ENCODE results near the gene NAA35. TPM values are rescaled to one million over a fixed set of nuclear protein-coding genes. Genes with fewer than 3 reads are reported as not detected.

The NAA35 gene
- total RNA-seq, 1 donor from 2014 or later: 33.0 TPM

- H3K27me3 Mint-ChIP-seq (ENCODE audit: unreplicated experiment): no peaks in the 10 kb centered on the region
- no peak for DNase-seq
- no peak for TF ChIP-seq CTCF (IDR thresholded peaks at IDR 0.05; ENCODE audit: partially characterized antibody, unreplicated experiment)
- peak overlapping the region; percentile 92 for H3K27ac Mint-ChIP-seq (ENCODE audit: unreplicated experiment)
- H3K36me3 Mint-ChIP-seq (ENCODE audit: unreplicated experiment): peaks cover 3% of the 10 kb centered on the region
- peaks cover 2% of the 10 kb centered on the region for H3K4me1 Mint-ChIP-seq (ENCODE audit: low read depth, unreplicated experiment)
- H3K9me3 Mint-ChIP-seq (ENCODE audit: unreplicated experiment): no peaks in the 10 kb centered on the region
- peak overlapping the region; percentile 93 for H3K4me3 Mint-ChIP-seq (ENCODE audit: unreplicated experiment)
Measured at GRCh38 chr9:85940275-85940831, 593 bp upstream of the NAA35 start.

- no peak for DNase-seq
- H3K4me3 Mint-ChIP-seq (ENCODE audit: unreplicated experiment): peak overlapping the region; percentile 99
Measured at GRCh38 chr9:85941622-85941940, 635 bp downstream of the NAA35 start.

GRCh38 chr9:85941966-85942912 is 1.3 kb downstream of the NAA35 start:
- H3K27ac Mint-ChIP-seq (ENCODE audit: unreplicated experiment): peak overlapping the region; percentile 81
- no peak for TF ChIP-seq CTCF (IDR thresholded peaks at IDR 0.05; ENCODE audit: partially characterized antibody, unreplicated experiment)
- peaks cover 2% of the 10 kb centered on the region for H3K4me1 Mint-ChIP-seq (ENCODE audit: low read depth, unreplicated experiment)
- no peaks in the 10 kb centered on the region for H3K27me3 Mint-ChIP-seq (ENCODE audit: unreplicated experiment)
- H3K36me3 Mint-ChIP-seq (ENCODE audit: unreplicated experiment): peaks cover 3% of the 10 kb centered on the region
- H3K9me3 Mint-ChIP-seq (ENCODE audit: unreplicated experiment): no peaks in the 10 kb centered on the region
- DNase-seq: no peak
- peak overlapping the region; percentile 99 for H3K4me3 Mint-ChIP-seq (ENCODE audit: unreplicated experiment)

More at GRCh38 chr9:85941622-85941940, 635 bp downstream of the NAA35 start:
- Mint-ChIP-seq H3K27me3 (ENCODE audit: unreplicated experiment) (no peaks in the 10 kb centered on the region), H3K36me3 (ENCODE audit: unreplicated experiment) (peaks cover 3% of the 10 kb centered on the region), H3K4me1 (ENCODE audit: low read depth, unreplicated experiment) (peaks cover 2% of the 10 kb centered on the region), H3K27ac (ENCODE audit: unreplicated experiment) (peak overlapping the region; percentile 81), H3K9me3 (ENCODE audit: unreplicated experiment) (no peaks in the 10 kb centered on the region)
- no peak for TF ChIP-seq CTCF (IDR thresholded peaks at IDR 0.05; ENCODE audit: partially characterized antibody, unreplicated experiment)

GRCh38 chr9:85942913-85943709 is 2.2 kb downstream of the NAA35 start:
- Mint-ChIP-seq H3K27me3 (ENCODE audit: unreplicated experiment) (no peaks in the 10 kb centered on the region), H3K36me3 (ENCODE audit: unreplicated experiment) (peaks cover 3% of the 10 kb centered on the region), H3K4me3 (ENCODE audit: unreplicated experiment) (no peak overlapping the region), H3K9me3 (ENCODE audit: unreplicated experiment) (no peaks in the 10 kb centered on the region), H3K27ac (ENCODE audit: unreplicated experiment) (no peak overlapping the region), H3K4me1 (ENCODE audit: low read depth, unreplicated experiment) (peaks cover 2% of the 10 kb centered on the region)
- TF ChIP-seq CTCF (IDR thresholded peaks at IDR 0.05; ENCODE audit: partially characterized antibody, unreplicated experiment): no peak
- no peak for DNase-seq
